Mammary epithelial cell (primary cell): Measurements from ENCODE around the gene PACSIN2.

Experiments used
- CTCF ChIP-seq, 2 donors: IDR thresholded peaks in 1 of 2; conservative IDR thresholded peaks in 1 of 2; 2 replicates each; pipeline ENCODE4 v1.5.1; 2011 to 2012; ENCODE audit warnings: inconsistent platforms in 2 of 2, low read length in 2 of 2, mild to moderate bottlenecking in 2 of 2, control low read depth in 1 of 2, low read depth in 1 of 2; ENCODE audit not compliant: insufficient read depth in 1 of 2; ENCODE audit errors: extremely low read depth in 1 of 2
- EZH2 ChIP-seq: IDR thresholded peaks from 2 replicates; pipeline ENCODE4 v1.6.1; 2012; ENCODE audit warnings: low read length, inconsistent platforms, borderline replicate concordance

DNA sequence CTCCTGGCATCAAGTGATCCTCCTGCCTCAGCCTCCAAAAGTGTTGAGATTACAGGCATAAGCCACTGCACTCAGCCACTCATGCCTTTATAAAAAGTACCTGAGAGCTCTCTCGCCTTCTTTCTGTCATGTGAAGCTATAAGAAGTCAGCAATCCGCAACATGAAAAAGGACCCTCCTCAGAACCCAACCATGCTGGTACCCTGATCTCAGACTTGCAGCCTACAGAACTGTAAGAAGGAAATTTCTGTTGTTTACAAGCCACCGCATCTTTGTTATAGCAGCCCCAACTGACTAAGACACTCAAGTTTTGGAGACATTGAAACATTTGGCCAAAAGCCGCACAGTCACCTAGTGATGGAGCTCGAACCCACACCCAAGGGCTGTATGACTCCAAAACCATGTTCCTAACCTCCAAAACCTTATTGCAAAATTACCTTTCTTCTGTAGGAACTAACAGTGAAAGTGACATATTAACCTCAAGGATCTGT, 8.9 kb downstream of the PACSIN2 start:
- no peak for TF ChIP-seq CTCF (conservative IDR thresholded peaks at IDR 0.05 in 1 of 2, IDR thresholded peaks at IDR 0.05 in 1 of 2; ENCODE audit: extremely low read depth in 1 of 2, insufficient read depth in 1 of 2, low read depth in 1 of 2, low read length in 2 of 2)
- TF ChIP-seq EZH2, result no peak
